Retinal pigment epithelial cell (primary cell): ENCODE data around the gene ADAMTS15.

Experiments used
- DNase-seq: peaks from one replicate; pipeline ENCODE4 v3.0.0-alpha.2; 2010; ENCODE audit warnings: low read depth
- H3K4me3 ChIP-seq: 2 replicates; pipeline ENCODE4 v1.5.1; 2011; ENCODE audit warnings: mild to moderate bottlenecking, low read length, control low read depth, moderate library complexity
- CTCF ChIP-seq: conservative IDR thresholded peaks from 2 replicates; pipeline ENCODE4 v1.5.1; 2011; ENCODE audit warnings: low read depth, low read length, control low read depth, inconsistent platforms

Gene ADAMTS15

GRCh38 chr11:130404727-130405126, 43.7 kb upstream of the ADAMTS15 start:
- TF ChIP-seq CTCF: no peak
- DNase-seq: no peak
- no peak overlapping the region for H3K4me3 ChIP-seq

GRCh38 chr11:130405428-130405827, 43.0 kb upstream of the ADAMTS15 start:
- DNase-seq: no peak
- TF ChIP-seq CTCF: no peak
- H3K4me3 ChIP-seq: no peak overlapping the region

- H3K4me3 ChIP-seq: no peak overlapping the region
- no peak for DNase-seq
- no peak for TF ChIP-seq CTCF
These were observed 40.5 kb upstream of the ADAMTS15 start for GRCh38 chr11:130407978-130408377.

GRCh38 chr11:130408401-130408890, 40.0 kb upstream of the ADAMTS15 start:
- no peak for TF ChIP-seq CTCF
- no peak for DNase-seq
- H3K4me3 ChIP-seq: no peak overlapping the region

GRCh38 chr11:130408901-130409300, 39.5 kb upstream of the ADAMTS15 start:
- H3K4me3 ChIP-seq: no peak overlapping the region
- TF ChIP-seq CTCF: no peak
- DNase-seq: no peak

GRCh38 chr11:130409594-130410388, 38.7 kb upstream of the ADAMTS15 start:
- no peak for DNase-seq
- H3K4me3 ChIP-seq: no peak overlapping the region
- TF ChIP-seq CTCF: no peak

GRCh38 chr11:130411223-130411622, 37.2 kb upstream of the ADAMTS15 start:
- DNase-seq: no peak
- TF ChIP-seq CTCF: no peak
- no peak overlapping the region for H3K4me3 ChIP-seq
